GM12891 (cell line): ENCODE data around the gene LEMD2.

Experiments
- DNase-seq: peaks from one replicate; pipeline ENCODE4 v3.0.0; 2011; ENCODE audit warnings: low spot score; ENCODE audit not compliant: insufficient read length
- FAIRE-seq: peaks from 2 replicates; lab custom pipeline; 2011; peaks lifted over from hg19 to GRCh38; lab: Jason Lieb, UNC
- PAX5 ChIP-seq: IDR thresholded peaks from 2 replicates; pipeline ENCODE4 v1.6.1; 2011; ENCODE audit warnings: low read length, moderate library complexity, mild to moderate bottlenecking; ENCODE audit not compliant: insufficient read depth, severe bottlenecking
- POLR2A ChIP-seq: IDR thresholded peaks from 2 replicates; pipeline ENCODE4 v1.6.1; 2011; ENCODE audit warnings: low read depth, low read length, control low read depth
- POLR2AphosphoS5 ChIP-seq: IDR thresholded peaks from 2 replicates; pipeline ENCODE4 v1.6.1; 2011; ENCODE audit warnings: low read depth, low read length, control low read depth
- POU2F2 ChIP-seq: IDR thresholded peaks from 2 replicates; pipeline ENCODE4 v1.6.1; 2011; ENCODE audit warnings: low read depth, mild to moderate bottlenecking, control low read depth, low read length, moderate library complexity
- SPI1 ChIP-seq: IDR thresholded peaks from 2 replicates; pipeline ENCODE4 v1.6.1; 2011; ENCODE audit warnings: low read depth, low read length, control low read depth
- TAF1 ChIP-seq: IDR thresholded peaks from 2 replicates; pipeline ENCODE4 v1.6.1; 2011; ENCODE audit warnings: low read depth, low read length, control low read depth

Gene LEMD2

DNA sequence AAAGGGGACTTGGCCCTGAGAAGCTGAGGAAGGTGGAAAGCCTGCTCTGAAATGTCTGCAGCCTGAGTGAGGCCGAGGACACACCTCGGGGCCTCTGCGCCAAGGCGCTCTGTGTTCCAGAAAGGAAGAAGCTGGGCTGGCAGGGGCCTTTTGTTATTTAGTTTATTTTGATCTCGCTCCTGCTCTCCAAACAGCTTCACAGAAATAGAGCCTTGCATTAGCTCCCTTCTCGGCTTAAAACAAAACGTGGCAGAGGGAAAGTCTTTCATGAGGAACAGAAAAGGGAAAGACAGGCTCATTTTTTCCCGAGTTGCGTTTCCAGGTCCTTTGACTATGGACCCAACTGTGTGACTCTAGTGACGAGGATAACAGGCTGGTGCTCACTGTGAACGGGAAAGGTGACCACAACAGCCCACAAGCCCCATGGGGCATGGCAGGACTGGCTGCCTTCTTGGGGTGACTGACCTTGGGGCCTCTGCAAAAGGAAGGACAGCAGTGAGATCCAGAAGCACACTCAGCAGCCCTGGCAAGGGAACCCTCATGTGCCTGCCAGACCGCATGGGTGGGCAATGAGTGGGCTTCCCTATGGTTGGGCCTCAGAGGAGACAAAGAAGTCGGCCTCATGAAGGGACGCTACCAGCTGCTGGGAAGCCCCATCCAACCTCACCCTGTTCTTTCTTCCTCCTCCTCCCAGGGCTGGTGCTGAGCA lies 18.7 kb downstream of the LEMD2 start:
- DNase-seq (no peak), FAIRE-seq (no peak)
- TF ChIP-seq POLR2A = no peak
- TF ChIP-seq POLR2AphosphoS5 = no peak
- no peak for TF ChIP-seq TAF1
- no peak for TF ChIP-seq SPI1
- no peak for TF ChIP-seq PAX5
- TF ChIP-seq POU2F2 = no peak

DNA sequence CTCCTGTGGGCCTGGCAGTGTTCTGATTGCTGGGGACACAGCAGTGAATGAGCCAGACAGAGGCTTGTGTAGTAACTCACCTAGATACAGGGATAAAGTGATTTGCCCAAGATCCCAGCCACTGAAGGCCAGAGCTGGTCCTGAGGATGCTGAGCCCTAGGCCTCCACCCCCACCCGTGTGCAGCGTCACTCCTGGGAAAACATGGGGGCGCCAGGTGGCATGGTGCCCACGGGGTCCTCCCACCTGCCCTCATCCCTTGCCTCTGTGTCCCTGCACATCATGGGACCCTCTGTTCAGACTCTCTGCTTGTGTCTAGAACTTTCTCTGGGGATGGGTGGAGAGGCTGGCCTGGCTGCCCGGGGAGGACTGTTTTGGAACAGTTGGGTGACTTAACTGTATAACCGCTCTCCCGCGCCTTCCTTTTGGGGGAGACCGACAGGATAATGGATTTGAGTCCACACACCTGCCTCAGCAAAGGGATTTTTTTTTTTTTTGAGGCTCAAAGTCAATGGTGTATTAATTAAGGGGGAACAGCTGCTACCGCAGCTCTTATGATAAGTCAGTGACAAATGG lies 19.6 kb downstream of the LEMD2 start:
- no peak for DNase-seq
- no peak for TF ChIP-seq POLR2A
- TF ChIP-seq POLR2AphosphoS5 = no peak
- TF ChIP-seq POU2F2 = no peak
- no peak for TF ChIP-seq SPI1
- no peak for TF ChIP-seq TAF1
- TF ChIP-seq PAX5 = no peak
- no peak for FAIRE-seq

DNA sequence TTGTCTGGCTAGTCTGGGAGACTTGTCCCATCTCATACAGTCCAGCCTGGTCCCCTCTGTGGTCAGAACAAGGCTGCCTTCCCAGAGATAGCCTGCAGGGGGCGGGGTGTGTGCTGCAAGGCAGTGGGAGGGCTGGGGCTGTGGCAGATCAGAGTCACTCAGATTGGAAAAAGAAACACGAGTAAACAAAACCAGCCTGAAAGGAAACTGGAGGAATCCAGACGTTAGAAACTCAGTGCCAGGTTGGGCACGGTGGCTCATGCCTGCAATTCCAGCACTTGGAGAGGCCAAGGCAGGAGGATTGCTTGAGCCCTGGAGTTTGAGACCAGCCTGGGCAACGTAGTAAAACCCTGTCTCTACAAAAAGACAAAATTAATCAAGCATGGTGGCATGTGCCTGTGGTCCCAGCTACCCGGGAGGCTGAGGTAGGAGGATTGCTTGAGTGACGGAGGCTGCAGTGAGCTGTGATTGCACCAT lies 20.2 kb downstream of the LEMD2 start:
- FAIRE-seq (peak; percentile 81), DNase-seq (peak; percentile 78)
- no peak for TF ChIP-seq POLR2A
- no peak for TF ChIP-seq TAF1
- no peak for TF ChIP-seq SPI1
- TF ChIP-seq POLR2AphosphoS5 = no peak
- TF ChIP-seq POU2F2 = no peak
- no peak for TF ChIP-seq PAX5

DNA sequence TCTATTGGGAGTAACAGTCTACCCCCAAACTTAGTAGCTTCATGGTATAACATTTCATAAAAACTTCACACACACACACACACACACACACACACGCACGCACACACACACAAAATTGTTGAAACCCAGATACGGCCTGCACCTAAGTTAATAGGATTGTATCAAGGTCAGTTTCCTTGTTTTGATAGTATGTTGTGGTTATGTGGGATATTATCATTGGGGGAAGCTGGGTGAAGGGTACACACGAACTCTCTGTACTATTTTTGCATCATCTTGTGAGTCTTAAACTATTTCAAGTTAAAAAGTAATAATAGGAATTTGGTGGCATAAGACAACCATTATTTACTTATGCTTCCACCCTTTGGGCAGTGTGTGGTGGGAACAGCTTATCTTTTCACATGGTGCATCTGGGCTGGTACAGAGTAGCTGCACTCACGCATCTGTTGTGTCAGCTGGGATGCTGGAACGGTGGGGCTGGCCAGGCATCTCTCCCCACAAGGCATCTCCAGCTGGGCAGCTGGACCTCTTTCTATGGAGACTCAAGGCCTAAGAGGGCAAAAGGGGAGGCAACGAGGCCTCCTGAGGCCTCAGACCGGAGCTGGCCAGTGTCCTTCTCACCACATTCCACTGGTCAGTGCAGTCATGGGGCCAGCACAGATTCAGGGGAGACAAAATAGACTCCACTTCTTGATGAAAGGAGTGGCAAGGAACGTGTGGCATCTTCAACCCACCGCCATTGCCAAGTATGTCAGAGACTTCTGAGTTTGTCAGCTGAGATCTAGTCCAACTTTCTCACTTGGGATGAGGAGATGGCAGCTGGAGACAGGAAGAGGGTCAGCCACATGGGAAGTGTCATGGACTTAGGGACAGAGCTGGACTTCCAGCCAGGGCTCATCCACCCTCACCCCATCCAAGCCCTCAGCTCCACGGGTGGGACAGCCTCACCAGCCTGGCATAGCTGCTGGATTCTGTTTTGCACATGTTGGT lies 21.7 kb downstream of the LEMD2 start:
- DNase-seq (no peak), FAIRE-seq (no peak)
- TF ChIP-seq TAF1 = no peak
- no peak for TF ChIP-seq SPI1
- TF ChIP-seq POLR2A = no peak
- TF ChIP-seq PAX5 = no peak
- TF ChIP-seq POLR2AphosphoS5 = no peak
- no peak for TF ChIP-seq POU2F2

DNA sequence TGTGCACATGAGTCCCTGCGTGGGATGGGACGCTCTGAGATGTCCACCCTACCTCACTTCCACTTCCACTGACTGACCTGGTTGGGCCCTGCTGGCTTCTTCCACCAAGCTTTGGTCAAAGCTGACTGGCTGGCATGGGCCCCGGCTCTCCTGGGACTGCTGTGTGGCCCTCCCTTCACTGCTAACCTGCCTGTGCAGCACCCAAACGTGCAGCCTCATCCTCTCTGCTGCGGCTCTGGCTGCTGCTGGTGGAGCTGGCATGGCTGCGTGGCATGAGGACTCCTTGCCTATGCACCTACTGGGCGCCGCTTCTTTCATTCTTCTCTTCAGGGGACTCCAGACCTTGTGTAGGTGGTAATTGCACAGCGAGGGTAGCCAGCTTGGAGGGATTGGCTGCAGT lies 23.6 kb downstream of the LEMD2 start:
- DNase-seq = no peak
- TF ChIP-seq PAX5 = no peak
- no peak for TF ChIP-seq POU2F2
- no peak for TF ChIP-seq SPI1
- TF ChIP-seq POLR2A = no peak
- no peak for FAIRE-seq

DNA sequence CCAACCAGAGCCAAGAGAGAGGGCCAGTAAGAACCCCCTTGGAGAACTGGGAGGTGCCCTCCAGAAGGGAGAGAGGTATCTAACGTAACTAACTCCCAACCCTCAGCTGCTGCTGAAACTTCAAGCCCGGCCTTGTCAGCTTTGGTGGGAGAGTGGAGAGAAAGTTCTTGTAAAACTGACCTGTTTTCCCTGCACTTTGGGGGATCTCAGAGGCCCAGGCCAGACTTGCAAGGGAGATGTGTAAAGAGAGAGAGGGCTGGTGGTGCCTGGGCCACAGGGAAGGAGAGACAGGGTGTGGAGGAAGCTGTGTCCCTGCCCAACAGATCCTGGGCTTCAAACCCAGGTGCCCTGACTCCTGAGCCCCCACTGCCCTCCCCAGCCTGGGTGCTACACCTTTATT lies 24.9 kb downstream of the LEMD2 start:
- DNase-seq = no peak
- TF ChIP-seq PAX5 (no peak), TAF1 (no peak), SPI1 (no peak), POU2F2 (no peak), POLR2A (no peak), POLR2AphosphoS5 (no peak)
- FAIRE-seq = no peak

DNA sequence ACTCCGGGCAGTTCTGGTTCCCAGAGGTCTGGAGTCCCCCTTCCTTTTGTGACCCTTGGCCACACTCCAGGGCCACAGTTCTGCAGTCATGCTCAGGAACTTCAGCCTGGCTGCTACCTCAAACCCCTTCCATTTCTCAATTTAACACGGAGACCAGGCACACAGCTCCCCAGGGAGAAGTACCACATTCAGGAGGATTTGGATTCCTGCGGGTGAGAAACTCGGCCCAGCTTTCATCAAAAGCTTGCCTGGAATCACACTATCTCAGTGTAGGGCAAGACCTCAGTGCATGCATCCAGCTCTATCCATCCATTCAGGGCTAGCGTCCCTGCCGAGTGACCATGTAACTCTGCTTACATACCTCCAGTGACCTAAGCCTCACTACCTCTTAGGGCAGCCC lies 25.4 kb downstream of the LEMD2 start:
- DNase-seq (no peak), FAIRE-seq (no peak)
- TF ChIP-seq POLR2AphosphoS5 = no peak
- TF ChIP-seq SPI1 = no peak
- no peak for TF ChIP-seq POLR2A
- TF ChIP-seq PAX5 = no peak
- no peak for TF ChIP-seq POU2F2
- no peak for TF ChIP-seq TAF1

DNA sequence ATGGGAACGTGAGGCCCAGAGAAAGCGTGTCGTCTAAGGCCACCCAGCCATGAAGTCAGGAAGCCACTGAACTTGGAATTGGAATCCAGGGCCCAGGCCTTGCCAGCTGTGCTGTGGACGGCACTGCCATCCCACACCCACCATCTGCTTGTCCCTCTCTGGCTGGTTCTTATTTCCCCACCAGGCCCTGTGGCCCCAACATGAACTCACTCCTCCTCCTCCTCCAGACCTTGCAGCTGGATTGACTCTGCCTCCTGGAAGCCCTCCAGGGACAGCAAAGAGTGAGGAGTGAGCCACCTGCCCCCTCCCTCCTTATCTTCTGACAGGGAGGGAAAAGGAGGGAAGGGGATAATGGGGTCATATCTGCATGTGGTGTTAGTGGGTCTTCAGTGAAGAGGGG lies 26.2 kb downstream of the LEMD2 start:
- no peak for DNase-seq
- no peak for FAIRE-seq
- TF ChIP-seq TAF1 = no peak
- no peak for TF ChIP-seq POU2F2
- TF ChIP-seq SPI1 = no peak
- TF ChIP-seq PAX5 = no peak
- TF ChIP-seq POLR2A = no peak
- TF ChIP-seq POLR2AphosphoS5 = no peak

DNA sequence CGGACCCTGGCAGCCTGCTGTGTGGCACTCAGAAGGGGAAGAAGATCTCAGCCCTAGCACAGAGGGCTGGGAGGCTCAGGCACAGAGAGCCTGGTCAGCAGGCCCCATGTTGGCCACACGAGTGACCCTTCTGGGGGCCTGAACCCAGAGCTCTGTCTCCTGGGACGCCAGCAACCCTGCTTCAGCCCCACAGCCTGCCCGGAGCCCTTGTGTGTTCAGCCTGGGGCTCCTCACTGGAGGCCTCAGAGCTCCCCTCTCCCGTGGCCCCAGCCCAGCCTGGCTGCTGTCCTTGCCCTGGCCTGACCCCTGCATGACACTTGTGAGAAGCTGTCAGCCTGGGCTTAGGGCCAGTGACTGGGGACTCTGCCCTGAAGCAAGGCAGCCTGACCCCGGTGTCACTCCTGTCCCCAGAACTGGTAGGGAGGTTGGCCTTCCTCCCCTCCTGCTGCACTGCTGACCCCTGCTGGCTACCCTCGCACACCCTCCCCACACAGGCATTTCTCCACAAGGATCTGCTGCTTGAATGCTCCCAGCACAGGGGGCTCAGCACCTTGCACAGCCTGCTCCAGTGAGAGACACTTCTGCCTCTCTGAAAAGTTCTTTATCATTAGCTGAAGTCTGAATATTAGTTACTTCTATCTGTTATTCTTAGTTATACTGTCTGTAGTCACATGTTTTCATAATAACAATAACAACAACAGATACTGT lies 26.9 kb downstream of the LEMD2 start:
- TF ChIP-seq TAF1 = no peak
- no peak for TF ChIP-seq SPI1
- no peak for TF ChIP-seq PAX5
- TF ChIP-seq POLR2AphosphoS5 = no peak
- TF ChIP-seq POU2F2 = no peak
- TF ChIP-seq POLR2A = no peak
- FAIRE-seq (peak; percentile 52), DNase-seq (peak; percentile 50)
